ACC112 (cell line): ENCODE data around the gene PHYHD1.

Source experiments
- H2AFZ ChIP-seq: fragments of 200-600 bp; sonication (generic); one replicate; pipeline ENCODE4 v1.6.0; 2017; ENCODE audit warnings: antibody characterized with exemption, low read length; ENCODE audit not compliant: unreplicated experiment
- H3K27ac ChIP-seq: fragments of 200-600 bp; sonication (generic); 2 replicates; pipeline ENCODE4 v1.5.1; 2014; ENCODE audit warnings: low read depth, mild to moderate bottlenecking, antibody characterized with exemption, low read length, moderate library complexity
- H3K27me3 ChIP-seq: fragments of 200-600 bp; sonication (generic); 2 replicates; pipeline ENCODE4 v1.6.1; 2014; ENCODE audit warnings: mild to moderate bottlenecking, antibody characterized with exemption, low read length, moderate library complexity, mixed read lengths; ENCODE audit not compliant: insufficient read depth
- H3K36me3 ChIP-seq: fragments of 200-600 bp; sonication (generic); 2 replicates; pipeline ENCODE4 v1.6.1; 2016; ENCODE audit warnings: mild to moderate bottlenecking, antibody characterized with exemption, low read length, moderate library complexity, mixed read lengths; ENCODE audit not compliant: insufficient read depth
- H3K4me1 ChIP-seq: fragments of 200-600 bp; sonication (generic); one replicate; pipeline ENCODE4 v1.6.1; 2016; ENCODE audit warnings: low read length, mixed read lengths; ENCODE audit not compliant: insufficient read depth, unreplicated experiment, control insufficient read depth
- H3K4me3 ChIP-seq: fragments of 200-600 bp; sonication (generic); 2 replicates; pipeline ENCODE4 v1.5.1; 2014; ENCODE audit warnings: mild to moderate bottlenecking, low read depth, low read length
- H3K79me2 ChIP-seq: fragments of 200-600 bp; sonication (generic); one replicate; pipeline ENCODE4 v1.6.0; 2016; ENCODE audit warnings: low read length; ENCODE audit not compliant: control insufficient read depth, unreplicated experiment, insufficient read depth

Gene PHYHD1

GRCh38 chr9:128920381-128921058 lies at the start of gene PHYHD1:
Gene PHYHD1 (plus strand): TSS chr9:128920982. CDS start chr9:128922324, 1,342 bp downstream.
- Histone ChIP-seq H2AFZ (no peak within 1 kb of the TSS), H3K27me3 (no peaks in the 10 kb centered on the region), H3K4me3 (no peak within 1 kb of the TSS), H3K4me1 (peaks cover 47% of the 10 kb centered on the region), H3K36me3 (peaks cover 9% of the 10 kb centered on the region; the same call in 1 of the 2 replicates), H3K79me2 (peaks cover 2% of the 10 kb centered on the region), H3K27ac (peak within 1 kb of the TSS; percentile 52)

GRCh38 chr9:128877852-128878251 lies 42.9 kb upstream of the PHYHD1 start:
- Histone ChIP-seq H3K79me2 (peaks cover 22% of the 10 kb centered on the region), H3K36me3 (no peaks in the 10 kb centered on the region), H3K4me3 (no peak overlapping the region), H2AFZ (no peak overlapping the region), H3K4me1 (peaks cover 16% of the 10 kb centered on the region), H3K27me3 (no peaks in the 10 kb centered on the region), H3K27ac (no peak overlapping the region)

- Histone ChIP-seq H3K36me3 (no peaks in the 10 kb centered on the region), H3K27ac (peak within 1 kb of the TSS; percentile 69), H3K79me2 (peaks cover 59% of the 10 kb centered on the region), H3K4me3 (peak within 1 kb of the TSS; percentile 97), H3K27me3 (no peaks in the 10 kb centered on the region), H2AFZ (peak within 1 kb of the TSS; percentile 96), H3K4me1 (peaks cover 15% of the 10 kb centered on the region)
These were observed 38.7 kb upstream of the PHYHD1 start, which contains the start of the genes KYAT1 and LRRC8A for GRCh38 chr9:128881884-128882676. Gene KYAT1 (minus strand): TSS chr9:128881950. CDS start chr9:128845405, 36,545 bp downstream. Gene LRRC8A (plus strand): TSS chr9:128882133. CDS start chr9:128907165, 25,032 bp downstream.

- Histone ChIP-seq H3K27ac (peak overlapping the region; percentile 69), H3K4me1 (peaks cover 18% of the 10 kb centered on the region), H3K4me3 (peak overlapping the region; percentile 97), H2AFZ (peak overlapping the region; percentile 20), H3K79me2 (peaks cover 58% of the 10 kb centered on the region), H3K27me3 (no peaks in the 10 kb centered on the region), H3K36me3 (no peaks in the 10 kb centered on the region)
These were observed 37.8 kb upstream of the PHYHD1 start for GRCh38 chr9:128882677-128883603.

- no peak overlapping the region for H2AFZ ChIP-seq
- H3K79me2 ChIP-seq: peaks cover 70% of the 10 kb centered on the region
- peaks cover 25% of the 10 kb centered on the region for H3K4me1 ChIP-seq
- H3K36me3 ChIP-seq: peaks cover 5% of the 10 kb centered on the region
- no peak overlapping the region for H3K27ac ChIP-seq
- H3K27me3 ChIP-seq: no peaks in the 10 kb centered on the region
- peak overlapping the region; percentile 97 for H3K4me3 ChIP-seq
These were observed 36.6 kb upstream of the PHYHD1 start for GRCh38 chr9:128884164-128884563.

GRCh38 chr9:128885376-128885775 lies 35.4 kb upstream of the PHYHD1 start:
- Histone ChIP-seq H3K27ac (no peak overlapping the region), H3K4me1 (peaks cover 25% of the 10 kb centered on the region), H3K79me2 (peaks cover 76% of the 10 kb centered on the region), H3K36me3 (peaks cover 5% of the 10 kb centered on the region), H3K4me3 (no peak overlapping the region), H2AFZ (no peak overlapping the region), H3K27me3 (no peaks in the 10 kb centered on the region)

- H3K4me1 ChIP-seq: peaks cover 25% of the 10 kb centered on the region
- H3K79me2 ChIP-seq: peaks cover 77% of the 10 kb centered on the region
- no peaks in the 10 kb centered on the region for H3K27me3 ChIP-seq
- no peak overlapping the region for H3K27ac ChIP-seq
- H2AFZ ChIP-seq: no peak overlapping the region
- no peak overlapping the region for H3K4me3 ChIP-seq
- H3K36me3 ChIP-seq: peaks cover 5% of the 10 kb centered on the region
These were observed 35.0 kb upstream of the PHYHD1 start for GRCh38 chr9:128885798-128886197.

GRCh38 chr9:128886211-128886891 lies 34.4 kb upstream of the PHYHD1 start:
- peaks cover 27% of the 10 kb centered on the region for H3K4me1 ChIP-seq
- peaks cover 5% of the 10 kb centered on the region for H3K36me3 ChIP-seq
- H3K79me2 ChIP-seq: peaks cover 79% of the 10 kb centered on the region
- H2AFZ ChIP-seq: no peak overlapping the region
- H3K27me3 ChIP-seq: no peaks in the 10 kb centered on the region
- no peak overlapping the region for H3K4me3 ChIP-seq
- H3K27ac ChIP-seq: no peak overlapping the region

- Histone ChIP-seq H3K4me1 (peaks cover 34% of the 10 kb centered on the region), H3K36me3 (peaks cover 8% of the 10 kb centered on the region), H2AFZ (no peak overlapping the region), H3K27me3 (no peaks in the 10 kb centered on the region), H3K79me2 (peaks cover 86% of the 10 kb centered on the region), H3K4me3 (no peak overlapping the region), H3K27ac (no peak overlapping the region)
These were observed 33.7 kb upstream of the PHYHD1 start for GRCh38 chr9:128887049-128887448.
